Measurements from ENCODE around the gene IGF1.

DNA sequence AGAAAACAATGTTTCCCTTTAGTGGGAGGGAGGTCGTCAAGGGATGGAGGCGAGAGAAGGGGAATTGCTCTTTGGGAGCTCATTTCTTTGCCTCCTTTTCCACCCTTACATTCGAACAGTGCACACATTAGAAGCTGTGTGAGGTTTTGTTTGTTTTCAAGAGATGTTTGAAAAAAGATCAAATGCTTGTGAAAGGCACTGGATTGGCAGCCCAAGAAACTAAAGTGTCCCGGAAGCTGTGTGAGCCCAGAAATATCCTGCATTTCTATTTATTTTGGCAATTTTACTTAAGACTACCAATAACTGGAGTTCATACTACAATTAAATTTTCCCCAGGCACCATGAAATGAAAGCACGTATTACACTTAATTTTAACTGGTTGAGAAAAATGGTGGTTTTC lies 67.0 kb downstream of the IGF1 start:
- no peak for TF ChIP-seq KDM1A (IDR thresholded peaks at IDR 0.05; ENCODE audit: borderline replicate concordance)
- no peak for TF ChIP-seq NFIC (IDR thresholded peaks at IDR 0.05; ENCODE audit: low read depth, low read length)
- TF ChIP-seq ETV6 (conservative IDR thresholded peaks at IDR 0.05 in 1 of 2, IDR thresholded peaks at IDR 0.05 in 1 of 2; ENCODE audit: borderline replicate concordance in 1 of 2, low read depth in 1 of 2) = no peak
- TF ChIP-seq USF1 (IDR thresholded peaks at IDR 0.05; ENCODE audit: borderline replicate concordance, extremely low read length, insufficient read depth, low read depth, low read length) = no peak
- no peak for TF ChIP-seq RFX5 (IDR thresholded peaks at IDR 0.05; ENCODE audit: low read depth, low read length)
- TF ChIP-seq, protein P1, sequence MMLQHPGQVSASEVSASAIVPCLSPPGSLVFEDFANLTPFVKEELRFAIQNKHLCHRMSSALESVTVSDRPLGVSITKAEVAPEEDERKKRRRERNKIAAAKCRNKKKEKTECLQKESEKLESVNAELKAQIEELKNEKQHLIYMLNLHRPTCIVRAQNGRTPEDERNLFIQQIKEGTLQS (IDR thresholded peaks at IDR 0.05; ENCODE audit: borderline replicate concordance, extremely low read depth, low read depth, low read length) = no peak
- TF ChIP-seq, protein P2, sequence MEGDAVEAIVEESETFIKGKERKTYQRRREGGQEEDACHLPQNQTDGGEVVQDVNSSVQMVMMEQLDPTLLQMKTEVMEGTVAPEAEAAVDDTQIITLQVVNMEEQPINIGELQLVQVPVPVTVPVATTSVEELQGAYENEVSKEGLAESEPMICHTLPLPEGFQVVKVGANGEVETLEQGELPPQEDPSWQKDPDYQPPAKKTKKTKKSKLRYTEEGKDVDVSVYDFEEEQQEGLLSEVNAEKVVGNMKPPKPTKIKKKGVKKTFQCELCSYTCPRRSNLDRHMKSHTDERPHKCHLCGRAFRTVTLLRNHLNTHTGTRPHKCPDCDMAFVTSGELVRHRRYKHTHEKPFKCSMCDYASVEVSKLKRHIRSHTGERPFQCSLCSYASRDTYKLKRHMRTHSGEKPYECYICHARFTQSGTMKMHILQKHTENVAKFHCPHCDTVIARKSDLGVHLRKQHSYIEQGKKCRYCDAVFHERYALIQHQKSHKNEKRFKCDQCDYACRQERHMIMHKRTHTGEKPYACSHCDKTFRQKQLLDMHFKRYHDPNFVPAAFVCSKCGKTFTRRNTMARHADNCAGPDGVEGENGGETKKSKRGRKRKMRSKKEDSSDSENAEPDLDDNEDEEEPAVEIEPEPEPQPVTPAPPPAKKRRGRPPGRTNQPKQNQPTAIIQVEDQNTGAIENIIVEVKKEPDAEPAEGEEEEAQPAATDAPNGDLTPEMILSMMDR (IDR thresholded peaks at IDR 0.05 in 2 of 3, conservative IDR thresholded peaks at IDR 0.05 in 1 of 3; ENCODE audit: control insufficient read depth in 2 of 3, extremely low read depth in 1 of 3, insufficient read depth in 1 of 3, low read depth in 3 of 3, low read length in 3 of 3) = no peak
- no peak for TF ChIP-seq CUX1 (IDR thresholded peaks at IDR 0.05; ENCODE audit: insufficient replicate concordance, low read depth, low read length)
- no peak for TF ChIP-seq MAX (IDR thresholded peaks at IDR 0.05; ENCODE audit: low read depth, low read length)
- TF ChIP-seq, protein P3, sequence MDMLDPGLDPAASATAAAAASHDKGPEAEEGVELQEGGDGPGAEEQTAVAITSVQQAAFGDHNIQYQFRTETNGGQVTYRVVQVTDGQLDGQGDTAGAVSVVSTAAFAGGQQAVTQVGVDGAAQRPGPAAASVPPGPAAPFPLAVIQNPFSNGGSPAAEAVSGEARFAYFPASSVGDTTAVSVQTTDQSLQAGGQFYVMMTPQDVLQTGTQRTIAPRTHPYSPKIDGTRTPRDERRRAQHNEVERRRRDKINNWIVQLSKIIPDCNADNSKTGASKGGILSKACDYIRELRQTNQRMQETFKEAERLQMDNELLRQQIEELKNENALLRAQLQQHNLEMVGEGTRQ (IDR thresholded peaks at IDR 0.05; ENCODE audit: borderline replicate concordance, low read depth, low read length) = no peak
- no peak for TF ChIP-seq HDAC2 (IDR thresholded peaks at IDR 0.05)
- TF ChIP-seq ZNF24 (IDR thresholded peaks at IDR 0.05) = no peak
- no peak for TF ChIP-seq CHD1 (IDR thresholded peaks at IDR 0.05; ENCODE audit: low read depth, low read length)
- no peak for TF ChIP-seq RCOR1 (conservative IDR thresholded peaks at IDR 0.05; ENCODE audit: low read depth, low read length)
